WTC11 (cell line): ENCODE measurements around the gene ZNF789. TPM values are rescaled to one million over a fixed set of nuclear protein-coding genes. Genes with fewer than 3 reads are reported as not detected.

ENCODE experiments used
- ATAC-seq: fragments of 200-7000 bp; cut with Tn5 transposase; 2 replicates; pipeline ENCODE4 v1.10.0; 2021; ENCODE audit warnings: mild to moderate bottlenecking, moderate library complexity
- CTCF ChIA-PET: fragments of 300-600 bp; sonication (Branson Sonifier 250); formaldehyde crosslinking; loops from one replicate; lab custom pipeline; 2021; ENCODE audit warnings: antibody characterized with exemption; lab: Charles Lee
- POLR2A ChIA-PET: fragments of 350-600 bp; sonication (Branson Sonifier 250); formaldehyde crosslinking; loops from one replicate; lab custom pipeline; 2021; ENCODE audit warnings: antibody characterized with exemption; lab: Charles Lee
- DNase-seq: peaks from one replicate; pipeline ENCODE4 v3.0.0; 2021; ENCODE audit warnings: low spot score
- H3K27ac Mint-ChIP-seq: 2 replicates; pipeline ENCODE4 v1.8.0; 2021; ENCODE audit warnings: mixed read lengths
- H3K27me3 Mint-ChIP-seq: 2 replicates; pipeline ENCODE4 v1.8.0; 2021; ENCODE audit warnings: low read depth, mild to moderate bottlenecking, moderate library complexity, mixed read lengths
- H3K36me3 Mint-ChIP-seq: 2 replicates; pipeline ENCODE4 v1.8.0; 2021; ENCODE audit warnings: mixed read lengths
- H3K4me1 Mint-ChIP-seq: 2 replicates; pipeline ENCODE4 v1.8.0; 2022; ENCODE audit warnings: mixed read lengths
- H3K4me3 Mint-ChIP-seq: 2 replicates; pipeline ENCODE4 v1.8.0; 2021; ENCODE audit warnings: mild to moderate bottlenecking, moderate library complexity, mixed read lengths
- H3K9me3 Mint-ChIP-seq: 2 replicates; pipeline ENCODE4 v1.8.0; 2021; ENCODE audit warnings: mixed read lengths
- ESRRA ChIP-seq: sonication (generic); formaldehyde crosslinking; IDR thresholded peaks from 2 replicates; pipeline ENCODE4 v1.8.1; 2022; ENCODE audit warnings: mild to moderate bottlenecking, missing genetic modification reagents, borderline replicate concordance
- FOXK1 ChIP-seq: sonication (generic); formaldehyde crosslinking; IDR thresholded peaks from 2 replicates; pipeline ENCODE4 v1.8.0; 2022; ENCODE audit warnings: mild to moderate bottlenecking, moderate library complexity, missing genetic modification reagents
- IRF2 ChIP-seq: sonication (generic); formaldehyde crosslinking; IDR thresholded peaks from 2 replicates; pipeline ENCODE4 v1.8.0; 2022; ENCODE audit warnings: low read depth, missing genetic modification reagents, borderline replicate concordance
- KAT7 ChIP-seq: sonication (generic); formaldehyde crosslinking; IDR thresholded peaks from 2 replicates; pipeline ENCODE4 v1.8.1; 2023; ENCODE audit warnings: missing genetic modification reagents, mild to moderate bottlenecking, borderline replicate concordance
- MXD4 ChIP-seq: fragments of 250-450 bp; sonication (Bioruptor Pico); IDR thresholded peaks from 2 replicates; pipeline ENCODE4 v1.8.0; 2021; ENCODE audit warnings: mild to moderate bottlenecking, moderate library complexity, borderline replicate concordance
- MYBL2 ChIP-seq: sonication (generic); formaldehyde crosslinking; IDR thresholded peaks from 2 replicates; pipeline ENCODE4 v1.8.1; 2023; ENCODE audit warnings: mild to moderate bottlenecking, moderate library complexity, missing genetic modification reagents
- NFATC4 ChIP-seq: fragments of 250-450 bp; sonication (Bioruptor Pico); IDR thresholded peaks from 2 replicates; pipeline ENCODE4 v1.9.0; 2021; ENCODE audit warnings: mild to moderate bottlenecking
- NFE2L1 ChIP-seq: sonication (generic); formaldehyde crosslinking; IDR thresholded peaks from 2 replicates; pipeline ENCODE4 v1.8.1; 2023; ENCODE audit warnings: missing genetic modification reagents
- SMAD4 ChIP-seq: sonication (generic); formaldehyde crosslinking; IDR thresholded peaks from 2 replicates; pipeline ENCODE4 v1.8.0; 2022; ENCODE audit warnings: mild to moderate bottlenecking, missing genetic modification reagents
- SOX15 ChIP-seq: fragments of 250-450 bp; sonication (Bioruptor Pico); IDR thresholded peaks from 2 replicates; pipeline ENCODE4 v1.9.0; 2021; ENCODE audit warnings: mild to moderate bottlenecking
- TEAD4 ChIP-seq: sonication (generic); formaldehyde crosslinking; IDR thresholded peaks from 2 replicates; pipeline ENCODE4 v1.8.0; 2022; ENCODE audit warnings: mild to moderate bottlenecking, missing genetic modification reagents
- ZNF138 ChIP-seq: sonication (generic); formaldehyde crosslinking; conservative IDR thresholded peaks from 2 replicates; pipeline ENCODE4 v1.8.1; 2022; ENCODE audit warnings: mild to moderate bottlenecking, moderate library complexity, missing genetic modification reagents
- ZNF219 ChIP-seq: sonication (generic); formaldehyde crosslinking; IDR thresholded peaks from 2 replicates; pipeline ENCODE4 v1.8.0; 2023; ENCODE audit warnings: missing genetic modification reagents, mild to moderate bottlenecking, borderline replicate concordance
- ZNF423 ChIP-seq: fragments of 250-450 bp; sonication (Bioruptor Pico); IDR thresholded peaks from 2 replicates; pipeline ENCODE4 v2.1.2; 2022; ENCODE audit warnings: mild to moderate bottlenecking, moderate library complexity
- total RNA-seq: library from RNA; stranded (reverse); gene quantifications from 3 replicates; pipeline ENCODE4 v1.2.3, GENCODE V29; 2021
- TF ChIP-seq, protein P1 (sequence below): sonication (generic); formaldehyde crosslinking; conservative IDR thresholded peaks from 2 replicates; pipeline ENCODE4 v1.8.1; 2022; ENCODE audit warnings: mild to moderate bottlenecking, missing genetic modification reagents
- TF ChIP-seq, protein P2 (sequence below): sonication (generic); formaldehyde crosslinking; conservative IDR thresholded peaks from 2 replicates; pipeline ENCODE4 v1.8.1; 2023; ENCODE audit warnings: mild to moderate bottlenecking, low read depth, missing genetic modification reagents, moderate library complexity
- TF ChIP-seq, protein P3 (sequence below): sonication (generic); formaldehyde crosslinking; IDR thresholded peaks from 2 replicates; pipeline ENCODE4 v1.8.1; 2023; ENCODE audit warnings: mild to moderate bottlenecking, missing genetic modification reagents, moderate library complexity
- TF ChIP-seq, protein P4 (sequence below): sonication (generic); formaldehyde crosslinking; IDR thresholded peaks from 2 replicates; pipeline ENCODE4 v1.8.0; 2023; ENCODE audit warnings: missing genetic modification reagents
- TF ChIP-seq, protein P5 (sequence below): sonication (generic); formaldehyde crosslinking; IDR thresholded peaks from 2 replicates; pipeline ENCODE4 v1.8.0; 2023; ENCODE audit warnings: mild to moderate bottlenecking, missing genetic modification reagents
- TF ChIP-seq, protein P6 (sequence below): sonication (generic); formaldehyde crosslinking; IDR thresholded peaks from 2 replicates; pipeline ENCODE4 v1.8.0; 2022; ENCODE audit warnings: mild to moderate bottlenecking, missing genetic modification reagents
- TF ChIP-seq, protein P7 (sequence below): fragments of 250-450 bp; sonication (Bioruptor Pico); IDR thresholded peaks from 2 replicates; pipeline ENCODE4 v1.9.0; 2021; ENCODE audit warnings: mild to moderate bottlenecking

The ZNF789 gene
- total RNA-seq, 1 experiment from 2014 or later: 14.0 TPM

DNA sequence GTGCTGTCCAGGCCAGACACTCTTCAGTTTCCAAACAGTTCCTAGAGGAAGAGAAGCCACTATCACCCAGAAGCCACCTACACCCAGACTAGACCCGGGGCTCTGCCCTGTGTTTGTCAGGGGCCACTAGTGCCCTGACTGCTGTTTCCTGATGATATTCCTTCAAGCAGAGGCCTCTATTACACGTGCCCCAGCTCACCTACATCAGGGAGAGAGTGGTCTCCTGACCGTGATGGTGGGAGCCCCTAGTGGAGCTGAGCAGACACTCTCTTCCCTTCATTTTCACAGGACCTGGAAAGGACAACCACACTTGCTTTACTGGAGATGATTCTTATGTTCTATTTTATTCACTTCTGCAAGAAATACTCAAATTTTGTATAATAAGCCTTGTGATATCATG is 18.2 kb downstream of the ZNF789 start:
- H3K4me3 Mint-ChIP-seq: no peak overlapping the region
- ChIA-PET POLR2A (no interaction called here), CTCF (interaction anchor here (1.1 to 1.4 kb wide), 2 partner anchors 15 to 45 kb away, joined by 3 to 8 read pairs; no protein-coding TSS in a partner anchor)
- H3K27me3 Mint-ChIP-seq: no peaks in the 10 kb centered on the region
- ATAC-seq (peak; percentile 76), DNase-seq (no peak)
- no peak overlapping the region for H3K27ac Mint-ChIP-seq
- peaks cover 18% of the 10 kb centered on the region for H3K9me3 Mint-ChIP-seq
- TF ChIP-seq, protein P1, sequence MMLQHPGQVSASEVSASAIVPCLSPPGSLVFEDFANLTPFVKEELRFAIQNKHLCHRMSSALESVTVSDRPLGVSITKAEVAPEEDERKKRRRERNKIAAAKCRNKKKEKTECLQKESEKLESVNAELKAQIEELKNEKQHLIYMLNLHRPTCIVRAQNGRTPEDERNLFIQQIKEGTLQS (CRISPR knock-in tag): no peak
- TF ChIP-seq NFATC4 (no peak), ZNF138 (no peak)
- no peaks in the 10 kb centered on the region for H3K4me1 Mint-ChIP-seq
- peaks cover 35% of the 10 kb centered on the region for H3K36me3 Mint-ChIP-seq

DNA sequence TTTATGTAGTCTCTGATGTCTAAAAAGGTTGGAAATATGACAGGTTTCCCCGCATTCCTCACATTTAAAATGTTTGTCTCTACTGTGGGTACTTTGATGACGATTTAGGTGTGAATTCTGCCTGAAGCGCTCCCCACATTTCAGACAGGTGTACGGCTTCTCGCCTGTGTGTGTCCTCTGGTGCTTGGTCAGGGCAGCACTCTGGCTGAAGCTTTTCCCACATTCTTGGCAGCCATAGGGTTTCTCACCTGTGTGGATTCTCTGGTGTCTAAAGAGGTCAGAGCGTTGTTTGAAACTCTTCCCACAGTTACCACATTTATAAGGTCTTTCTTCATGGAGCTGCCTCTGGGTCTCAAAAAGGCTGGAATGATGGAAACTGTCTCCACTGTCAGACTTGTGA is 21.1 kb downstream of the ZNF789 start:
- no peak overlapping the region for H3K27ac Mint-ChIP-seq
- H3K9me3 Mint-ChIP-seq: peaks cover 18% of the 10 kb centered on the region
- TF ChIP-seq IRF2 (CRISPR knock-in tag) (no peak), SOX15 (CRISPR knock-in tag) (no peak), KAT7 (CRISPR knock-in tag) (no peak), ZNF219 (CRISPR knock-in tag) (no peak), MYBL2 (no peak), ZNF423 (CRISPR knock-in tag) (no peak), FOXK1 (CRISPR knock-in tag) (no peak), MXD4 (CRISPR knock-in tag) (no peak)
- TF ChIP-seq, protein P2, sequence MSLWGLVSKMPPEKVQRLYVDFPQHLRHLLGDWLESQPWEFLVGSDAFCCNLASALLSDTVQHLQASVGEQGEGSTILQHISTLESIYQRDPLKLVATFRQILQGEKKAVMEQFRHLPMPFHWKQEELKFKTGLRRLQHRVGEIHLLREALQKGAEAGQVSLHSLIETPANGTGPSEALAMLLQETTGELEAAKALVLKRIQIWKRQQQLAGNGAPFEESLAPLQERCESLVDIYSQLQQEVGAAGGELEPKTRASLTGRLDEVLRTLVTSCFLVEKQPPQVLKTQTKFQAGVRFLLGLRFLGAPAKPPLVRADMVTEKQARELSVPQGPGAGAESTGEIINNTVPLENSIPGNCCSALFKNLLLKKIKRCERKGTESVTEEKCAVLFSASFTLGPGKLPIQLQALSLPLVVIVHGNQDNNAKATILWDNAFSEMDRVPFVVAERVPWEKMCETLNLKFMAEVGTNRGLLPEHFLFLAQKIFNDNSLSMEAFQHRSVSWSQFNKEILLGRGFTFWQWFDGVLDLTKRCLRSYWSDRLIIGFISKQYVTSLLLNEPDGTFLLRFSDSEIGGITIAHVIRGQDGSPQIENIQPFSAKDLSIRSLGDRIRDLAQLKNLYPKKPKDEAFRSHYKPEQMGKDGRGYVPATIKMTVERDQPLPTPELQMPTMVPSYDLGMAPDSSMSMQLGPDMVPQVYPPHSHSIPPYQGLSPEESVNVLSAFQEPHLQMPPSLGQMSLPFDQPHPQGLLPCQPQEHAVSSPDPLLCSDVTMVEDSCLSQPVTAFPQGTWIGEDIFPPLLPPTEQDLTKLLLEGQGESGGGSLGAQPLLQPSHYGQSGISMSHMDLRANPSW (CRISPR knock-in tag): no peak
- TF ChIP-seq, protein P3, sequence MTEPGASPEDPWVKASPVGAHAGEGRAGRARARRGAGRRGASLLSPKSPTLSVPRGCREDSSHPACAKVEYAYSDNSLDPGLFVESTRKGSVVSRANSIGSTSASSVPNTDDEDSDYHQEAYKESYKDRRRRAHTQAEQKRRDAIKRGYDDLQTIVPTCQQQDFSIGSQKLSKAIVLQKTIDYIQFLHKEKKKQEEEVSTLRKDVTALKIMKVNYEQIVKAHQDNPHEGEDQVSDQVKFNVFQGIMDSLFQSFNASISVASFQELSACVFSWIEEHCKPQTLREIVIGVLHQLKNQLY (CRISPR knock-in tag): no peak
- TF ChIP-seq, all 79 proteins: peak for 0
- peaks cover 47% of the 10 kb centered on the region for H3K36me3 Mint-ChIP-seq
- H3K4me3 Mint-ChIP-seq: no peak overlapping the region
- no peaks in the 10 kb centered on the region for H3K27me3 Mint-ChIP-seq
- POLR2A ChIA-PET: no interaction called here
- DNase-seq (no peak), ATAC-seq (no peak)
- CTCF ChIA-PET: no interaction called here
- peaks cover 11% of the 10 kb centered on the region for H3K4me1 Mint-ChIP-seq

DNA sequence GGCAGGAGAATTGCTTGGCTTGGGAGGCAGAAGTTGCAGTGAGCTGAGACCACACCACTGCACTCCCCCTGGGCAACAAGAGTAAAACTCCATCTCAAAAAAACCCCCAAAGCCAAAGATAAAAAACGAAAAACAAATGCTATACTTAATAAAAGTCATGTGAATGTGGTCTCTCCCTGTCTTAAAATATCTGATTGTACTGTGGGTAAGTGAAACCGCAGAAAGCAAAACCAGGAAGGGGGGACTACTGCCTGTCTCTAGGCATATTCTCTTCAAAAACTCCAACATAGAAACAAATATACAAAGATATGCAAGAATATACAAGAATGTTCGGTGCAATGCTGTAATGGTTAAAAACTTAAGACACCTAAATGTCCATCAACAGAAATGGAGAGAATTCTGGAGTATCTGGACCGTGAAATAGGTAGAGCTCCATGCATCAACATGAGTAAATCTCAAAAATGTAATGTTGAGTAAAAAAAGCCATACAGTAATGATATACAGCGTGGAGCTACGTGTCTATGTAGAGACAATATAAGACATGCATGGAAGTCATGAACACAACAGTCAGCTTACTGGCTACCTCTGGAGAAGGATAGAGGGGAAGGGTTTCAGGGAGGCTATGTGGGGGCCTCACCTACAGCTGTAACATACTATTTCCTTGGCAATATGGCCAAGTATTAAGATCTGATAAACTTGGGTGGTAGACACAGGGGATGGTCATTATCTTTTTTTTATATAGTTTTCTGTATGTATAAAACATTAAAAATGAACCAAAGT is 25.3 kb downstream of the ZNF789 start:
- H3K27ac Mint-ChIP-seq: 0 out of 2 replicates have a peak overlapping the region, but pooled peaks have one; percentile 57
- H3K36me3 Mint-ChIP-seq: peaks cover 42% of the 10 kb centered on the region
- peak overlapping the region; percentile 99 for H3K4me3 Mint-ChIP-seq
- DNase-seq (no peak), ATAC-seq (no peak)
- H3K4me1 Mint-ChIP-seq: peaks cover 15% of the 10 kb centered on the region
- CTCF ChIA-PET: no interaction called here
- POLR2A ChIA-PET: no interaction called here
- peaks cover 25% of the 10 kb centered on the region for H3K9me3 Mint-ChIP-seq
- no peaks in the 10 kb centered on the region for H3K27me3 Mint-ChIP-seq
- TF ChIP-seq ESRRA (CRISPR knock-in tag): no peak
- TF ChIP-seq, protein P4, sequence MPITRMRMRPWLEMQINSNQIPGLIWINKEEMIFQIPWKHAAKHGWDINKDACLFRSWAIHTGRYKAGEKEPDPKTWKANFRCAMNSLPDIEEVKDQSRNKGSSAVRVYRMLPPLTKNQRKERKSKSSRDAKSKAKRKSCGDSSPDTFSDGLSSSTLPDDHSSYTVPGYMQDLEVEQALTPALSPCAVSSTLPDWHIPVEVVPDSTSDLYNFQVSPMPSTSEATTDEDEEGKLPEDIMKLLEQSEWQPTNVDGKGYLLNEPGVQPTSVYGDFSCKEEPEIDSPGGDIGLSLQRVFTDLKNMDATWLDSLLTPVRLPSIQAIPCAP: no peak
- TF ChIP-seq TEAD4 (CRISPR knock-in tag): no peak
- TF ChIP-seq, protein P5, sequence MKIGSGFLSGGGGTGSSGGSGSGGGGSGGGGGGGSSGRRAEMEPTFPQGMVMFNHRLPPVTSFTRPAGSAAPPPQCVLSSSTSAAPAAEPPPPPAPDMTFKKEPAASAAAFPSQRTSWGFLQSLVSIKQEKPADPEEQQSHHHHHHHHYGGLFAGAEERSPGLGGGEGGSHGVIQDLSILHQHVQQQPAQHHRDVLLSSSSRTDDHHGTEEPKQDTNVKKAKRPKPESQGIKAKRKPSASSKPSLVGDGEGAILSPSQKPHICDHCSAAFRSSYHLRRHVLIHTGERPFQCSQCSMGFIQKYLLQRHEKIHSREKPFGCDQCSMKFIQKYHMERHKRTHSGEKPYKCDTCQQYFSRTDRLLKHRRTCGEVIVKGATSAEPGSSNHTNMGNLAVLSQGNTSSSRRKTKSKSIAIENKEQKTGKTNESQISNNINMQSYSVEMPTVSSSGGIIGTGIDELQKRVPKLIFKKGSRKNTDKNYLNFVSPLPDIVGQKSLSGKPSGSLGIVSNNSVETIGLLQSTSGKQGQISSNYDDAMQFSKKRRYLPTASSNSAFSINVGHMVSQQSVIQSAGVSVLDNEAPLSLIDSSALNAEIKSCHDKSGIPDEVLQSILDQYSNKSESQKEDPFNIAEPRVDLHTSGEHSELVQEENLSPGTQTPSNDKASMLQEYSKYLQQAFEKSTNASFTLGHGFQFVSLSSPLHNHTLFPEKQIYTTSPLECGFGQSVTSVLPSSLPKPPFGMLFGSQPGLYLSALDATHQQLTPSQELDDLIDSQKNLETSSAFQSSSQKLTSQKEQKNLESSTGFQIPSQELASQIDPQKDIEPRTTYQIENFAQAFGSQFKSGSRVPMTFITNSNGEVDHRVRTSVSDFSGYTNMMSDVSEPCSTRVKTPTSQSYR (CRISPR knock-in tag): no peak
- TF ChIP-seq, protein P1 (CRISPR knock-in tag): no peak
- no peak for TF ChIP-seq NFE2L1 (CRISPR knock-in tag)
- no peak for TF ChIP-seq MXD4 (CRISPR knock-in tag)
- TF ChIP-seq, protein P6, sequence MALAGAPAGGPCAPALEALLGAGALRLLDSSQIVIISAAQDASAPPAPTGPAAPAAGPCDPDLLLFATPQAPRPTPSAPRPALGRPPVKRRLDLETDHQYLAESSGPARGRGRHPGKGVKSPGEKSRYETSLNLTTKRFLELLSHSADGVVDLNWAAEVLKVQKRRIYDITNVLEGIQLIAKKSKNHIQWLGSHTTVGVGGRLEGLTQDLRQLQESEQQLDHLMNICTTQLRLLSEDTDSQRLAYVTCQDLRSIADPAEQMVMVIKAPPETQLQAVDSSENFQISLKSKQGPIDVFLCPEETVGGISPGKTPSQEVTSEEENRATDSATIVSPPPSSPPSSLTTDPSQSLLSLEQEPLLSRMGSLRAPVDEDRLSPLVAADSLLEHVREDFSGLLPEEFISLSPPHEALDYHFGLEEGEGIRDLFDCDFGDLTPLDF (CRISPR knock-in tag): no peak
- no peak for TF ChIP-seq SMAD4 (CRISPR knock-in tag)
- TF ChIP-seq, protein P7, sequence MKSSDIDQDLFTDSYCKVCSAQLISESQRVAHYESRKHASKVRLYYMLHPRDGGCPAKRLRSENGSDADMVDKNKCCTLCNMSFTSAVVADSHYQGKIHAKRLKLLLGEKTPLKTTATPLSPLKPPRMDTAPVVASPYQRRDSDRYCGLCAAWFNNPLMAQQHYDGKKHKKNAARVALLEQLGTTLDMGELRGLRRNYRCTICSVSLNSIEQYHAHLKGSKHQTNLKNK (CRISPR knock-in tag): no peak
- TF ChIP-seq, protein P3 (CRISPR knock-in tag): no peak
